Neuronal stem cell (in vitro differentiated cells): ENCODE data around the gene ROPN1.

ENCODE experiments used
- DNase-seq: peaks from one replicate; pipeline ENCODE4 v3.0.0-alpha.2; 2013; ENCODE audit warnings: low spot score
- H2AFZ ChIP-seq: one replicate; pipeline ENCODE4 v1.6.1; 2013; ENCODE audit warnings: mild to moderate bottlenecking, low read length, inconsistent platforms
- H2AK5ac ChIP-seq: 2 replicates; pipeline ENCODE4 v1.6.1; 2013; ENCODE audit warnings: low read depth, mild to moderate bottlenecking, inconsistent platforms, low read length, moderate library complexity, mixed read lengths
- H2BK120ac ChIP-seq: 2 replicates; pipeline ENCODE4 v1.6.1; 2013; ENCODE audit warnings: low read depth, mild to moderate bottlenecking, inconsistent platforms, low read length, moderate library complexity, mixed read lengths
- H2BK12ac ChIP-seq: one replicate; pipeline ENCODE4 v1.6.1; 2013; ENCODE audit warnings: low read length, inconsistent platforms
- H2BK15ac ChIP-seq: 2 replicates; pipeline ENCODE4 v1.6.1; 2013; ENCODE audit warnings: mild to moderate bottlenecking, low read length, inconsistent platforms, mixed read lengths
- H2BK5ac ChIP-seq: one replicate; pipeline ENCODE4 v1.6.1; 2013; ENCODE audit warnings: inconsistent platforms, mild to moderate bottlenecking, low read length, moderate library complexity
- H3K14ac ChIP-seq: one replicate; pipeline ENCODE4 v1.6.1; 2013; ENCODE audit warnings: low read length, inconsistent platforms
- H3K18ac ChIP-seq: 2 replicates; pipeline ENCODE4 v1.6.1; 2013; ENCODE audit warnings: low read length, inconsistent platforms
- H3K23ac ChIP-seq: 2 replicates; pipeline ENCODE4 v1.6.1; 2013; ENCODE audit warnings: low read depth, mild to moderate bottlenecking, mixed read lengths, low read length, inconsistent platforms; ENCODE audit not compliant: poor library complexity
- H3K27ac ChIP-seq: replicated peaks from 3 replicates; pipeline ENCODE4 v1.5.1; 2013; ENCODE audit warnings: low read length, inconsistent platforms
- H3K27me3 ChIP-seq, 3 experiments: 2 replicates each; pipeline ENCODE4 v1.6.1; 2013; ENCODE audit warnings: low read length in 3 of 3, mild to moderate bottlenecking in 2 of 3, inconsistent platforms in 1 of 3, low read depth in 1 of 3, mixed read lengths in 1 of 3, moderate library complexity in 1 of 3; ENCODE audit not compliant: control insufficient read depth in 3 of 3, insufficient read depth in 3 of 3
- H3K36me3 ChIP-seq, 2 donors: replicated peaks in 1 of 2; 2 replicates each; pipeline ENCODE4 v1.6.1; 2013; ENCODE audit warnings: low read length in 2 of 2; ENCODE audit not compliant: control insufficient read depth in 2 of 2, insufficient read depth in 2 of 2
- H3K4ac ChIP-seq: 2 replicates; pipeline ENCODE4 v1.6.1; 2013; ENCODE audit warnings: inconsistent platforms, mild to moderate bottlenecking, low read length, moderate library complexity
- H3K4me1 ChIP-seq, 2 donors: 1 replicate in 1 of 2; 2 replicates in 1 of 2; pipeline ENCODE4 v1.6.1; 2013; ENCODE audit warnings: low read length in 2 of 2, low read depth in 1 of 2; ENCODE audit not compliant: control insufficient read depth in 2 of 2, insufficient read depth in 1 of 2
- H3K4me2 ChIP-seq: one replicate; pipeline ENCODE4 v1.6.1; 2013; ENCODE audit warnings: mild to moderate bottlenecking, low read length, inconsistent platforms; ENCODE audit not compliant: insufficient read depth, poor library complexity, severe bottlenecking
- H3K4me3 ChIP-seq, 2 donors: 2 replicates each; pipeline ENCODE4 v1.5.1; 2013; ENCODE audit warnings: low read length in 2 of 2, mild to moderate bottlenecking in 2 of 2, inconsistent platforms in 1 of 2, moderate library complexity in 1 of 2
- H3K79me1 ChIP-seq: one replicate; pipeline ENCODE4 v1.6.1; 2013; ENCODE audit warnings: low read depth, mild to moderate bottlenecking, inconsistent platforms, low read length, moderate library complexity
- H3K9ac ChIP-seq: one replicate; pipeline ENCODE4 v1.6.1; 2013; ENCODE audit warnings: mild to moderate bottlenecking, low read depth, low read length, inconsistent platforms; ENCODE audit not compliant: poor library complexity
- H3K9me3 ChIP-seq, 2 donors: replicated peaks in 1 of 2; 2 replicates each; pipeline versions ENCODE3 to v1.6.1; 2013; ENCODE audit warnings: low read length in 2 of 2, mild to moderate bottlenecking in 2 of 2, inconsistent platforms in 1 of 2, low read depth in 1 of 2, mixed read lengths in 1 of 2, moderate library complexity in 1 of 2; ENCODE audit not compliant: control insufficient read depth in 2 of 2, insufficient read depth in 1 of 2
- H4K8ac ChIP-seq: one replicate; pipeline ENCODE4 v1.6.1; 2013; ENCODE audit warnings: low read depth, mild to moderate bottlenecking, inconsistent platforms, low read length, moderate library complexity
- H4K91ac ChIP-seq: one replicate; pipeline ENCODE4 v1.6.1; 2013; ENCODE audit warnings: low read length, low read depth, mild to moderate bottlenecking, inconsistent platforms; ENCODE audit not compliant: poor library complexity
- WGBS, 2 donors: extraction: QIAGEN DNeasy Blood & Tissue Kit; methylation state at CpG; one replicate each; pipeline ENCODE4 v1.1.7; 2013; ENCODE audit warnings: missing lambda C conversion rate in 2 of 2, mixed read lengths in 1 of 2; ENCODE audit not compliant: insufficient read length in 2 of 2, insufficient replicate concordance in 1 of 2; ENCODE audit errors: extremely low coverage in 2 of 2; 5-methylcytosine and 5-hydroxymethylcytosine counted together

The ROPN1 gene

GRCh38 chr3:124035463-124036121, 43.7 kb upstream of the ROPN1 start:
- Histone ChIP-seq H3K9ac (no peak overlapping the region), H3K23ac (no peak overlapping the region), H3K18ac (no peak overlapping the region), H2AFZ (no peak overlapping the region), H2BK12ac (no peak overlapping the region), H4K8ac (no peak overlapping the region), H2AK5ac (no peak overlapping the region), H3K9me3 (peaks cover 0 to 8% of the 10 kb centered on the region in 2 donors), H3K27me3 (no peaks in the 10 kb centered on the region), H2BK5ac (no peak overlapping the region), H3K27ac (no peak overlapping the region), H3K4me3 (peak overlapping the region in 1 of 2 donors; percentile 20), H2BK15ac (no peak overlapping the region), H4K91ac (no peak overlapping the region), H2BK120ac (no peak overlapping the region), H3K36me3 (no peaks in the 10 kb centered on the region), H3K4ac (no peak overlapping the region), H3K4me1 (peaks cover 11 to 12% of the 10 kb centered on the region in 2 donors), H3K4me2 (no peak overlapping the region), H3K79me1 (peaks cover 4% of the 10 kb centered on the region), H3K14ac (no peak overlapping the region)
- DNase-seq, result no peak
- no CpG with 5 or more reads among the region's 1 CpG for WGBS, 2 donors

GRCh38 chr3:124034844-124035152, 42.9 kb upstream of the ROPN1 start:
- no peak overlapping the region for H2BK120ac ChIP-seq
- no peaks in the 10 kb centered on the region for H3K27me3 ChIP-seq
- H2BK15ac ChIP-seq, result no peak overlapping the region
- H3K4ac ChIP-seq, result no peak overlapping the region
- no peak overlapping the region for H3K9ac ChIP-seq
- peak overlapping the region in 1 of 2 donors; percentile 96 for H3K4me3 ChIP-seq
- no peak for DNase-seq
- H3K23ac ChIP-seq, result no peak overlapping the region
- H2AK5ac ChIP-seq, result peak overlapping the region; percentile 31
- peak overlapping the region; percentile 100 for H3K18ac ChIP-seq
- no peak overlapping the region for H2BK5ac ChIP-seq
- H3K4me2 ChIP-seq, result peak overlapping the region; percentile 85
- no peak overlapping the region for H4K91ac ChIP-seq
- no peak overlapping the region for H3K27ac ChIP-seq
- no peaks in the 10 kb centered on the region for H3K36me3 ChIP-seq
- H3K14ac ChIP-seq, result no peak overlapping the region
- H4K8ac ChIP-seq, result no peak overlapping the region
- H3K4me1 ChIP-seq, result peaks cover 11% of the 10 kb centered on the region in 2 donors
- H3K9me3 ChIP-seq, result peaks cover 0 to 8% of the 10 kb centered on the region in 2 donors
- H3K79me1 ChIP-seq, result peaks cover 4% of the 10 kb centered on the region
- peak overlapping the region; percentile 99 for H2AFZ ChIP-seq
- no CpG with 5 or more reads among the region's 1 CpG for WGBS, 2 donors
- H2BK12ac ChIP-seq, result no peak overlapping the region

DNA sequence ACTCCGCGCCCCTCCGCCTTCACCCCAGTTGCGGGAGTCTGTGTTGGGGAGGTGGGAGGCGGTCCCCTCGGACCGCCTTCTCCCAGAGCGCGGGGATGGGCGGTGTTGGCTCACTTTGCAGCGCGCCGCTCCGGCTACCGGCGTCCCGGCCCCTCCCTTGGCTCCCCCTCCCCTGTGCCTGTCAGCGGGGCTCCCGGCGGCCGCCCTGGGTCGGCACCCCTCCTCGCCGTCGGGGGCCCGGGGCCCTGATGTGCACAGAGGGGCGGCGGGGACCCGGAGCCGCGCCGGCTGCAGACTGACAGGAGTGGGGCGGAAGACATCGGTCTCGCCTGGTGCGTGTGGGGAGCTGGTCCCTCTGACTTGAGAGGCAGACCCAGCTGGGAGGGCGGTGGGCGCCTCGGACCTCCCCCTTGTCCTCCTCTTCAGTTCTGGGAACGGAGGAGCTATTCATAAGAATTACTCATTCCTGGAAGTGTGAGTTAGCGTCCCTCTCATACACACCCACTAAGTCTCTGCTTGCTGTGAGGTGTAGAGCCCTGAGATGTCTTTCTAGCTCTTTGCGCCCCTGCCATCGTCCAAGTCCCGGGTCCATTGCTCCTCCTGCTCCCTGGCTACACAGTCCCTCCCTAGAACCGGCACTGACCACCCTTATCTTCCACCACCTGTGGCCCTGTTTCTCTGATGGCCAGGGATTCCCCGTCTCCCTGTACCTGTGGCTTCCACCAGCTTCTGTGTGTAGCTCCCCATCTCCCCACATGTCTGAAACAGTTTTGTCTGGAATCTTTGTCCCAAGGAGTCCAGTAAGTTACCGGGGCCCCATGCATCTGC, 42.3 kb upstream of the ROPN1 start:
- peak; percentile 36 for DNase-seq
- H2AFZ ChIP-seq, result peak overlapping the region; percentile 99
- peaks cover 4% of the 10 kb centered on the region for H3K79me1 ChIP-seq
- H2BK15ac ChIP-seq, result peak overlapping the region; percentile 96
- H3K23ac ChIP-seq, result no peak overlapping the region
- peaks cover 0 to 8% of the 10 kb centered on the region in 2 donors for H3K9me3 ChIP-seq
- H3K4me1 ChIP-seq, result peaks cover 11% of the 10 kb centered on the region in 2 donors
- peak overlapping the region; percentile 95 for H2BK5ac ChIP-seq
- no peak overlapping the region for H4K8ac ChIP-seq
- no peak overlapping the region for H2BK120ac ChIP-seq
- H3K27ac ChIP-seq, result no peak overlapping the region
- peak overlapping the region; percentile 100 for H3K18ac ChIP-seq
- peak overlapping the region; percentile 94 for H3K14ac ChIP-seq
- H2BK12ac ChIP-seq, result peak overlapping the region; percentile 86
- peak overlapping the region; percentile 13 for H3K4ac ChIP-seq
- peak overlapping the region; percentile 96 for H3K9ac ChIP-seq
- no peak overlapping the region for H4K91ac ChIP-seq
- no peaks in the 10 kb centered on the region for H3K27me3 ChIP-seq
- no CpG with 5 or more reads among the region's 47 CpGs for WGBS, 2 donors
- peak overlapping the region; percentile 96 for H3K4me3 ChIP-seq
- H2AK5ac ChIP-seq, result peak overlapping the region; percentile 85
- H3K4me2 ChIP-seq, result peak overlapping the region; percentile 85
- H3K36me3 ChIP-seq, result no peaks in the 10 kb centered on the region

DNA sequence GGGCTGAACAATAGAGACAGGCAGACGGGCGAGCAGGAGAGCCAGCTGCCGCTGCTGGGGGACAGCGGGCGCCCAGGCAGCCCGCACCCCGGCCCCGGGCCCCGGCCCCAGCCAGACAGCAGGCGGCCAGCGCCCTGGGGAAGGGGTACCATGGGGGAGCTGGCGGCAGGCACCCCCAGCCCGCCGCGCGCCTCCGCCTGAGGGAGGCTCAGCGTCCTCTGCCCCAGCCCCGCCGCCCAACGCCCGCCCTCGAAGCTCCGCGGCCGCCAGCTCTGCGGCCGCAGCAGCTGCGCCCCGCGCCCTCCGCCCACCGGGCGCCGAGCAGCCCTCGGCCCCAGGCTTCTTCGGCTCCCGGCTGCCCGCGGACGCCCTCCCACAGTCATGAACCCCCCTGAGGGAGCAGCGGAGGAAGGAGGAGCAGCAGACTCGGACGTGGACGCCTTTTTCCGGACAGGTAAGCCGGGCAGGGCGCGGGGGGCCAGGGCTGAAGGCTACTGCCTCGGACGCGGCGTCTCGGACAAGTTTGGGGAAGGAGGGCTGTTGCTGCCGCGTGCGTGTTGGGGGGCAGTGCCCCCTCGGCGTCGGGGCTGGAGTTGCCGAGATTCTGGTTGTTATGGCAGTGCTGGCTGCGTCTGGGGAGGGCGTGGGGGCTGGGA, 41.6 kb upstream of the ROPN1 start, which contains the start of gene KALRN:
KALRN (plus strand) TSS at position 10 of the 656 bp plus-strand sequence.
- peak within 1 kb of the TSS; percentile 85 for H2AK5ac ChIP-seq
- no peaks in the 10 kb centered on the region for H3K27me3 ChIP-seq
- DNase-seq, result no peak
- H3K4me2 ChIP-seq, result peak within 1 kb of the TSS; percentile 85
- peak within 1 kb of the TSS; percentile 94 for H3K14ac ChIP-seq
- peak within 1 kb of the TSS; percentile 13 for H3K4ac ChIP-seq
- H2BK5ac ChIP-seq, result peak within 1 kb of the TSS; percentile 97
- no peak within 1 kb of the TSS for H4K91ac ChIP-seq
- H3K9me3 ChIP-seq, result peaks cover 0 to 8% of the 10 kb centered on the region in 2 donors
- H3K4me1 ChIP-seq, result peaks cover 11% of the 10 kb centered on the region in 2 donors
- peak within 1 kb of the TSS; percentile 99 for H2AFZ ChIP-seq
- peak within 1 kb of the TSS; percentile 96 for H3K9ac ChIP-seq
- WGBS, 2 donors, result no CpG with 5 or more reads among the region's 63 CpGs
- H3K23ac ChIP-seq, result peak within 1 kb of the TSS; percentile 97
- peak within 1 kb of the TSS; percentile 100 for H3K18ac ChIP-seq
- H3K36me3 ChIP-seq, result no peaks in the 10 kb centered on the region
- H4K8ac ChIP-seq, result peak within 1 kb of the TSS; percentile 88
- peak within 1 kb of the TSS; percentile 96 for H2BK15ac ChIP-seq
- H3K27ac ChIP-seq, result peak within 1 kb of the TSS; percentile 85
- H3K4me3 ChIP-seq, result peak within 1 kb of the TSS; percentile 96
- H2BK12ac ChIP-seq, result peak within 1 kb of the TSS; percentile 86
- H3K79me1 ChIP-seq, result peaks cover 4% of the 10 kb centered on the region
- H2BK120ac ChIP-seq, result peak within 1 kb of the TSS; percentile 99
